GM12874 (cell line): ENCODE measurements around the gene BTNL9.

Experiments used
- CTCF ChIP-seq: IDR thresholded peaks from 2 replicates; pipeline ENCODE4 v1.5.1; 2011; ENCODE audit warnings: low read depth, mild to moderate bottlenecking, control low read depth, low read length, moderate library complexity; ENCODE audit not compliant: insufficient read depth

The BTNL9 gene

GRCh38 chr5:181071257-181071656, 31.2 kb downstream of the BTNL9 start:
- no peak for TF ChIP-seq CTCF

GRCh38 chr5:181076920-181077319, 36.9 kb downstream of the BTNL9 start:
- TF ChIP-seq CTCF = no peak

GRCh38 chr5:181081989-181082388, 41.9 kb downstream of the BTNL9 start:
- TF ChIP-seq CTCF = no peak

- TF ChIP-seq CTCF = no peak
These were observed 44.6 kb downstream of the BTNL9 start for GRCh38 chr5:181084621-181085195.

GRCh38 chr5:181086026-181086883, 46.2 kb downstream of the BTNL9 start:
- TF ChIP-seq CTCF = no peak

GRCh38 chr5:181086884-181087205, 46.8 kb downstream of the BTNL9 start:
- TF ChIP-seq CTCF = no peak

- no peak for TF ChIP-seq CTCF
These were observed 47.2 kb downstream of the BTNL9 start for GRCh38 chr5:181087309-181087708.
